GM18951 (cell line): ENCODE results near the gene TWSG1.
"Not testable (repeated sequence)": the region's sequence is repeated elsewhere in the genome, so short reads cannot be mapped to it uniquely, and the experiment has no call there.

ENCODE experiments used
- POLR2A ChIP-seq: IDR thresholded peaks from 4 replicates; pipeline ENCODE4 v1.6.1; 2011; ENCODE audit warnings: mild to moderate bottlenecking; ENCODE audit not compliant: insufficient read length, insufficient read depth; ENCODE audit errors: extremely low read depth
- in situ Hi-C: fragments of 300-500 bp; cut with MboI; formaldehyde crosslinking; loops from one replicate; pipeline ENCODE4 v1.12.0; 2022; ENCODE audit warnings: low sequenced_read_pairs, mixed read lengths, inconsistent platforms; ENCODE audit not compliant: unreplicated experiment

The TWSG1 gene

DNA sequence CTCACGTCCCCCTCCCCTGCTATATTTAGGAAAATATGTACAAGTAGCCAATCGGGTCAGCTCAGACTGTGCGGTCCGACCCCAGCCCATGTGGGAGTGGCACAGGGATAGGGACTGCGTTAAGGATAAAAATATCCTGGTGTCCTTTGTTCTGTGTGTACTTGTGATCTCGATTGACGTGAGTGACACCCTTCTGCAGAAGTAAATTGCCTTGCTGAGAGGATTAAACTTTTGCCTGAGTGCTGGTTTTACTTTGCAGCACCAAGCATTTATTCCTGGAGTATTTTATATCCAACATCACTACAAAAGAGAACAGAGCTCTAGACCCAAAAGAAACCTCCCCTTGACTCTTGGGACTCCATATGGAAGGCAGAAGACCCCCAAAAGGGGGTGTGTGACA is 112.8 kb downstream of the TWSG1 start:
- no peak for TF ChIP-seq POLR2A
- in situ Hi-C loops = no loop called here

DNA sequence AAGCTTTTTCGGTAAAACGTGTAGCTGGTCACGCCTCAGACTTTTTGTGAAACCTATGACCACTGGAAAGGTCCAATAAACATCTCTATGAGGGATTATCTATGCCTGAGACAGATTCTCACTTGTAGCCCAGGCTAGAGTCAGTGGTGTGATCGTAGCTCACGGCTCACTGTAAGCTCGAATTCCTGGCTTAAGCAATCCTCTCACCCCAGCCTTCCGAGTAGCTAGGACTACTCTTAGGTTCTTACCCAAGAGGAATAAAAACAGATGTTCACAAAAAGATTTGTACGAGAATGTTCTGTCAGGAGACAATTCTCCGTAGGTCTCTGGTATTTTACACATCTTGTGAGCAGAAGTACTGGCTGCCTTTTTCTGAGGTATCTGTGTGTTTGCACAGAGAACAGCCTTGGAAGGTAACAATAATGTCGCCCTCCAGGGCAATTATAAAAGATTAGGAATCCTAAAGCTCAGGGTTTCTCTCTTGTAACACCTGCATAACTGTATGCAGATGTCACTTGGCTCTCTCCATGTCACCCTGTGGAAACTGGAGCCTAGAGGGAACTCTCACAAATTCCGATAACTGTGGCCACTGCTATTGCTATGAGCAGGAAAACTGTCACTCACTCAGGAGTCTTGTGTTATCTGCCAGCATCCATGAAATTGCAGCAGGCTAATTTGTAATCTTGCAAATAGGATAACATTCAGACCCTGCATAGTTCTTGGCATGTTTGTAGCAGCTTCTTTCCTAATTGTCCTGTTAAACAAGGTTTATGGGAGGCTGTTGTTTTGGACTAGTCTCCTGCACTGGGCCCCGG is 115.2 kb downstream of the TWSG1 start:
- no peak for TF ChIP-seq POLR2A
- in situ Hi-C loops = no loop called here

DNA sequence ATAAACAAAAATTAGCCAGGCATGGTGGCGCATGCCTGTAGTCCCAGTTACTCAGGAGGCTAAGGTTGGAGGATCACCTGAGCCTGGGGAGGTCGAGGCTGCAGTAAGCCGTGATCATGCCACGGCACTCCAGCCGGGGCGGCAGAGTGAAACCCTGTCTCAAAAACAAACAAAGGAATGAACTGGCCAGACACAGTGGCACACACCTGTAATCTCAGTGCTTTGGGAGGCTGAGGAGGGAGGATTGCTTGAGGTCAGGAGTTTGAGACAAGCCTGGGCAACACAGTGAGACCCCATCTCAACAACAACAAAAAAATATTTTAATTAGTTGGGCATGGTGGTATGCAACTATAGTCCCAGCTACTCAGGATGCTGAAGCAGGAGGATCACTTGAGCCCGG is 116.3 kb downstream of the TWSG1 start:
- in situ Hi-C loops = not testable (repeated sequence)
